Measurements from ENCODE around the gene HRK. TPM values are rescaled to one million over a fixed set of nuclear protein-coding genes. Genes with fewer than 3 reads are reported as not detected.

Gene HRK
- total RNA-seq (2021), result 2.5 and 2.6 TPM in 2 replicates
- long read RNA-seq, full-length matches to known transcripts, result 9 of 12 reads
- long read RNA-seq, partial matches to known transcripts, result 0 of 12 reads
- long read RNA-seq, other reads (novel, unspliced or antisense), result 3 of 12 reads

- no peak within 1 kb of the TSS for H3K9ac ChIP-seq (ENCODE audit: extremely low read depth, insufficient read length, low read length)
- peak within 1 kb of the TSS; percentile 73 to 90 for H3K4me3 Mint-ChIP-seq
These were observed at the start of gene HRK for GRCh38 chr12:116881325-116881876. TSS of gene HRK (minus strand) at chr12:116881441. CDS start at chr12:116881307, 134 bp downstream.

More at GRCh38 chr12:116881325-116881876, at the start of gene HRK:
- Mint-ChIP-seq H3K4me1 (peaks cover 36 to 43% of the 10 kb centered on the region in 2 experiments), H3K36me3 (ENCODE audit: insufficient read depth in 1 of 3, low read depth in 3 of 3) (no peaks in the 10 kb centered on the region; a peak in 1 of 7 replicates), H3K27ac (no peak within 1 kb of the TSS), H3K27me3 (ENCODE audit: low read depth) (peaks cover 91% of the 10 kb centered on the region), H3K9me3 (no peaks in the 10 kb centered on the region; a peak in 1 of 5 replicates)
- H2BK5ac ChIP-seq (ENCODE audit: insufficient read length, low read length), result no peak within 1 kb of the TSS
- no peak within 1 kb of the TSS for H3K18ac ChIP-seq (ENCODE audit: insufficient read length, low read depth, low read length)
- H3K56ac ChIP-seq (ENCODE audit: insufficient read length, low read depth, low read length), result no peak within 1 kb of the TSS
- DNase-seq, result peak; percentile 74
- no peak within 1 kb of the TSS for H2BK12ac ChIP-seq (ENCODE audit: insufficient read length, low read depth, low read length)
- H3K23ac ChIP-seq (ENCODE audit: insufficient read length, low read depth, low read length), result no peak within 1 kb of the TSS
- H3K9me3 ChIP-seq (ENCODE audit: control insufficient read depth, low read depth, low read length), result no peaks in the 10 kb centered on the region
- H3K27me3 ChIP-seq (ENCODE audit: insufficient read depth, low read length), result peaks cover 47% of the 10 kb centered on the region
- no peak within 1 kb of the TSS for H2BK120ac ChIP-seq (ENCODE audit: low read depth, low read length, poor library complexity, severe bottlenecking)
- H2BK15ac ChIP-seq (ENCODE audit: low read depth, low read length), result no peak within 1 kb of the TSS
- no peak within 1 kb of the TSS for H2AK5ac ChIP-seq (ENCODE audit: insufficient read length, low read length)
- no peak within 1 kb of the TSS for H3K27ac ChIP-seq (ENCODE audit: insufficient read length, low read depth, low read length)
- H4K8ac ChIP-seq (replicated peaks; ENCODE audit: insufficient read length, low read depth, low read length), result no peak within 1 kb of the TSS
- H3K4me1 ChIP-seq (ENCODE audit: insufficient read depth, low read length), result no peaks in the 10 kb centered on the region
- H2AFZ ChIP-seq (ENCODE audit: low read length), result no peak within 1 kb of the TSS
- H3K79me2 ChIP-seq (ENCODE audit: insufficient read depth, low read length), result no peaks in the 10 kb centered on the region
- no peak within 1 kb of the TSS for H4K91ac ChIP-seq (ENCODE audit: insufficient read length, low read depth, low read length)
- H3K4ac ChIP-seq (ENCODE audit: low read depth, low read length), result no peak within 1 kb of the TSS
- peaks cover 22% of the 10 kb centered on the region for H3K23me2 ChIP-seq (ENCODE audit: insufficient read length, low read depth, low read length, poor library complexity, severe bottlenecking)
- 0 out of 2 replicates have a peak within 1 kb of the TSS, but pooled peaks have one; percentile 11 for H3K14ac ChIP-seq (ENCODE audit: insufficient read depth, low read length)
- H4K20me1 ChIP-seq (ENCODE audit: control insufficient read depth, insufficient read depth, insufficient read length), result no peaks in the 10 kb centered on the region
- no peak within 1 kb of the TSS for H2BK20ac ChIP-seq (ENCODE audit: low read depth, low read length, poor library complexity, severe bottlenecking)
- TF ChIP-seq CTCF (conservative IDR thresholded peaks at IDR 0.05), result no peak
- no CpG with 5 or more reads among the region's 49 CpGs for WGBS (ENCODE audit: extremely low coverage, insufficient read length, low lambda C conversion rate)
- peak within 1 kb of the TSS; percentile 59 for H3K4me2 ChIP-seq (ENCODE audit: insufficient read depth, insufficient read length, low read length)
- no peaks in the 10 kb centered on the region for H3K79me1 ChIP-seq (ENCODE audit: insufficient read depth, low read depth, low read length, poor library complexity, severe bottlenecking)
- no peak within 1 kb of the TSS for H4K5ac ChIP-seq (ENCODE audit: insufficient read length, low read depth, low read length)
- no peak within 1 kb of the TSS for H3T11ph ChIP-seq (ENCODE audit: low read length)
